Left ventricle myocardium inferior (tissue), 1 donor: ENCODE data around the gene SH3GLB2. TPM values are rescaled to one million over a fixed set of nuclear protein-coding genes. Genes with fewer than 3 reads are reported as not detected.

ENCODE experiments used
- DNase-seq: peaks from one replicate; pipeline ENCODE4 v3.0.0-alpha.2; 2020
- H3K27ac ChIP-seq: fragments of 200-600 bp; replicated peaks from 2 replicates; pipeline ENCODE4 v1.8.0; 2021
- H3K27me3 ChIP-seq: fragments of 200-600 bp; 2 replicates; pipeline ENCODE4 v1.8.0; 2021; ENCODE audit warnings: low read depth
- H3K36me3 ChIP-seq: fragments of 200-600 bp; 2 replicates; pipeline ENCODE4 v1.8.0; 2021
- H3K4me1 ChIP-seq: fragments of 200-600 bp; 2 replicates; pipeline ENCODE4 v1.8.0; 2021
- H3K4me3 ChIP-seq: fragments of 200-600 bp; 2 replicates; pipeline ENCODE4 v1.8.0; 2021; ENCODE audit warnings: mild to moderate bottlenecking, moderate library complexity
- H3K9me3 ChIP-seq: fragments of 200-600 bp; replicated peaks from 2 replicates; pipeline ENCODE4 v1.8.0; 2021
- intact Hi-C: fragments of 100-400 bp; cut with micrococcal nuclease; formaldehyde crosslinking; loops from one replicate; pipeline ENCODE4 v1.11.0; 2022
- total RNA-seq: library from RNA; stranded (reverse); fragmentation: NEBNext Ultra II Directional; extraction: Animal tissue kit (Norgen Biotek cat#: 25700); gene quantifications from one replicate; pipeline ENCODE4 v1.2.1, GENCODE V29; 2021
- TF ChIP-seq, protein P1 (sequence below): fragments of 200-600 bp; IDR thresholded peaks from 2 replicates; pipeline ENCODE4 v1.8.0; 2021; ENCODE audit warnings: antibody characterized with exemption, mild to moderate bottlenecking, borderline replicate concordance
- donor health status: DM: no; HTN: yes; CAD: no; lungs with severe emphysema.

The SH3GLB2 gene
- total RNA-seq, 1 donor from 2014 or later = 33.9 TPM

DNA sequence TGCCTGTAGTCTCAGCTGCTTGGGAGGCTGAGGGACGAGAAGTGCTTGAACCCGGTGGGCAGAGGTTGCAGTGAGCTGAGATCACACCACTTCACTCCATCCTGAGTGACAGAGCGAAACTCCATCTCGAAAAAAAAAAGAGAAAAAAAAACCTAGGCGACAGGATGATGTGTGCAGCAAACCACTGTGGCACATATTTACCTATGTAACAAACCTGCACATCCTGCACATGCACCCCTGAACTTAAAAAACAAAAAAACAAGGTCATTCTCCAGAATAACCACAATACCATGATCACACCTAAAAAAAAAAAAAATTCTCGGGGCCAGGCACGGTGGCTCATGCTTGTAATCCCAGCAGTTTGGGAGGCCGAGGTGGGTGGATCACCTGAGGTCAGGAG lies 45.3 kb upstream of the SH3GLB2 start:
- intact Hi-C loops = no loop called here
- H3K36me3 ChIP-seq = peaks cover 23% of the 10 kb centered on the region
- H3K27me3 ChIP-seq = no peaks in the 10 kb centered on the region
- H3K9me3 ChIP-seq = no peaks in the 10 kb centered on the region
- no peak overlapping the region for H3K4me3 ChIP-seq
- H3K27ac ChIP-seq = no peak overlapping the region
- H3K4me1 ChIP-seq = peaks cover 18% of the 10 kb centered on the region
- TF ChIP-seq, protein P1, sequence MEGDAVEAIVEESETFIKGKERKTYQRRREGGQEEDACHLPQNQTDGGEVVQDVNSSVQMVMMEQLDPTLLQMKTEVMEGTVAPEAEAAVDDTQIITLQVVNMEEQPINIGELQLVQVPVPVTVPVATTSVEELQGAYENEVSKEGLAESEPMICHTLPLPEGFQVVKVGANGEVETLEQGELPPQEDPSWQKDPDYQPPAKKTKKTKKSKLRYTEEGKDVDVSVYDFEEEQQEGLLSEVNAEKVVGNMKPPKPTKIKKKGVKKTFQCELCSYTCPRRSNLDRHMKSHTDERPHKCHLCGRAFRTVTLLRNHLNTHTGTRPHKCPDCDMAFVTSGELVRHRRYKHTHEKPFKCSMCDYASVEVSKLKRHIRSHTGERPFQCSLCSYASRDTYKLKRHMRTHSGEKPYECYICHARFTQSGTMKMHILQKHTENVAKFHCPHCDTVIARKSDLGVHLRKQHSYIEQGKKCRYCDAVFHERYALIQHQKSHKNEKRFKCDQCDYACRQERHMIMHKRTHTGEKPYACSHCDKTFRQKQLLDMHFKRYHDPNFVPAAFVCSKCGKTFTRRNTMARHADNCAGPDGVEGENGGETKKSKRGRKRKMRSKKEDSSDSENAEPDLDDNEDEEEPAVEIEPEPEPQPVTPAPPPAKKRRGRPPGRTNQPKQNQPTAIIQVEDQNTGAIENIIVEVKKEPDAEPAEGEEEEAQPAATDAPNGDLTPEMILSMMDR = no peak
- DNase-seq = no peak

DNA sequence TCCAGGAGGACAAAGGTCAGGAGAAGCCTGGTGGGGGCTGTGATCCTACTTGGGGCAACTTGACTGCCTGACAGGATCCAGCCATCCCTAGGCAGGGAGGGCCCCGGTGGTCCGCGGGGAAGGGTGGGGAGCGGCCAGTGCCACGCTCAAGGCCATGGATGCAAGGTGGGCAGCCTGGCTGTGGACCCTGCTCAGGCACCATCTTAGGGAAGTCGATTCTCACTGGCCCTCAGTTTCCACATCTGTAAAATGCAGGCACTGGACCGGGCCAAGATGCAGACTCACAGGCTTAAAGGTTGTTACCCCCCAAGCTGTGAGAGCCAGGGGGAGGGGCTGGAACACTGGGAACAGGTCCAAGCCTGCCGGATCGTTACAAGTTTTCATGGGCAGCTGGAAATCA lies 44.0 kb upstream of the SH3GLB2 start:
- no peak overlapping the region for H3K4me3 ChIP-seq
- intact Hi-C loops = no loop called here
- no peaks in the 10 kb centered on the region for H3K27me3 ChIP-seq
- H3K27ac ChIP-seq = no peak overlapping the region
- H3K9me3 ChIP-seq = no peaks in the 10 kb centered on the region
- no peak for DNase-seq
- peaks cover 35% of the 10 kb centered on the region for H3K36me3 ChIP-seq
- H3K4me1 ChIP-seq = peaks cover 22% of the 10 kb centered on the region
- TF ChIP-seq, protein P1 = no peak

DNA sequence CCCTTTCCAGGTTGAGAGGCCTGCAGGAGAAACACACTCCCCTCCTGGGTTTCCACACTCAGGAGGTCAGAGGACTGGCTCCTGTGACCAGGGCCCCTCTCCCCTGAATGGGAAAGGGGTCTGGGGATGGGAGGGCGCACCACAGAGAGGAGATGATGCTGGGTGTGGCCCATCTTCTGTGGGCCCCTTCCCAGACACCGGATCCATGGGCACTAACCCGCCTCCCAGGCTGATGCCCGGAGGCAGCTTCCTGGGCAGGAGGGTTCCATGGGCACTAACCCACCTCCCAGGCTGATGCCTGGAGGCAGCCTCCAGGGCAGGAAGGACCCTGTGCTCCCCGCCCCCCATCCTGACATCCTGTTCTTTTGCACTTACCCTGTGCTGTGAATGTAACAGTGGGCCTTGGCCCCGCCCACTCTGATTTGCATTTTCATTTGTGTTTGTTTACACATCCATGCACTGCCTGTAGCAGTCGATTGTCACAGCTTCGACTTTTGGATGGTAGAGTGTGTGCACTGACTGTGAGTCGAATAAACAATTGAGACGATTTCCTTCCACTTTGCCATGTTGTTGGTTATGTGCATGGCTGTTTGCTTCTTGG lies 43.5 kb upstream of the SH3GLB2 start:
- Histone ChIP-seq H3K27ac (no peak overlapping the region), H3K4me3 (no peak overlapping the region), H3K27me3 (no peaks in the 10 kb centered on the region), H3K36me3 (peaks cover 37% of the 10 kb centered on the region), H3K9me3 (no peaks in the 10 kb centered on the region), H3K4me1 (peaks cover 22% of the 10 kb centered on the region)
- intact Hi-C loops = no loop called here
- no peak for DNase-seq
- TF ChIP-seq, protein P1 = no peak

DNA sequence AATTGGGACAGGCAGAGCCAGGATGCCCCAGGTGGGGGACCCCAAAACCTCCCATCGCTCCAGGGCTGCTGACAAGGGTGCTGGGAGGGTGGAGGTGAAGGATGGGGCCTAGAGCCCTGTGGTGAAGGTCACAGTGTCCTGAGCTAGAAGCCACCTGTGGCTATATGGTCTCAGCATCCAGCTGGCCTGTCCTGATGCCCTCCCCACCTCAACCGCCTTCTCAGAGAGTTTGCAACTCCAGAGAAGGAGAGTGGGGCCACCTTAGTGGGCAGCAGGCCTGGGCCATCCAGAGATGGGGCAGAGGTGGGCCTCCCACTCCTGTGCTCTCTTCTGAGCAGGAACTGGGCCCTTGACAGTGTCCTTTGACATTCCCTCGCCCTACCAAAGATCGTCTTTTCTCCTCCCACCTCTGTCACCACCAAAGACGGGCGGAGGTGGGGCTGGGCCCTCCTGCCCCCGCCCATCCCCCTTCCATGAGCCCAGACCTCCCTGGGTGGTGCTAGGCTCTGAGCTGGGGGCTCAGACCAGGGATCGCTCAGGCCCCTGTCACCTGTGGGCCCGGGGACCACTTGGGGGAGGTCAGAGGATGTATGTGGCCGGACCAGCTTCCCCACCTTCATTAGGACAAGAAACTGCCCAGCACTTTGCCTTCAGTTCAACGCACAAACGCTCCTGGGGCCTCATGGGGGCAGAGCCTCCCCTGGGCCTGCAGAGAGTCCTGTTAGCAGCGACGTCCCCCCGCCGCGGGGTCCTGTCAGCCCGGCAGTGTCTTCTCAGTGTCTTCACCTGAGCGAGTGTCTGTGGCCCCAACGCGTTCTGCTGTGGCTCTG lies 42.8 kb upstream of the SH3GLB2 start:
- DNase-seq = no peak
- no peaks in the 10 kb centered on the region for H3K9me3 ChIP-seq
- no peaks in the 10 kb centered on the region for H3K27me3 ChIP-seq
- intact Hi-C loops = no loop called here
- TF ChIP-seq, protein P1 = no peak
- H3K27ac ChIP-seq = peak overlapping the region; percentile 92
- H3K4me1 ChIP-seq = peaks cover 22% of the 10 kb centered on the region
- H3K36me3 ChIP-seq = peaks cover 41% of the 10 kb centered on the region
- H3K4me3 ChIP-seq = no peak overlapping the region

DNA sequence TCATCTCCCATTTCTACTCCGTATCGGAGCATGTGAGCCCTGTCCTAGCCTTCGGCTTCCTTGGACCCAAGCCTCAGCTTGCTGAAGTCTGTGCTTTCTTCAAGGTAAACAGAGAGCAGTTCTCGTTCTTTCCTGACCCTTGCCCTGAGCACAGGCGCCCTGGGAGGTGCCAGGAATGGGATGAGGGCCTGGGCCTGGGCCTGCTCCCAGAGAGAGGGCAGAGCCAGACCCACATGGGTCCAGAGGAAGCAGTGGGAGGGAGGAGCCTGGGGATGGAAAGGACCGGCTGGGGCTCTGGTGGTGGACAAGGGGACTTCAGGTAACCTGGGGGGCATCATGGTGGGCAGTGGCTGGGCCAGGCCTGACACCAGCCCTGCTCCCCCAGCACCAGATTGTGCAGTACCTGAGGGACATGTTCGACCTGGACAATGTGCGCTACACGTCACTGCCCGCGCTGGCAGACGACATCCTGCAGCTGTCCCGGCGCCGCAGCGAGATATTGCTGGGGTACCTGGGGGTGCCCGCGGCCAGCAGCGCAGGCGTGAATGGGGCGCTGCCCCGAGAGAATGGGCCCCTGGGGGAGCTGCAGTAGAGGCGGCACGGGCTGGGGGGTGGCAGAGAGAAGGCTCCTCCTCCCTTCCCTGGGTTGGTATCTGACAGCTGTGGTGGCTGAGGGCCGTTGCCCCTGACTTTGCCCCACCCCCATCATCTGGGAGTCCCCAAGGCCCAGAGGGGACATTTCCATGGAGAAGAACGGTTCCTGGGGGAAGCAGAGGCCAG lies 41.9 kb upstream of the SH3GLB2 start:
- Histone ChIP-seq H3K9me3 (no peaks in the 10 kb centered on the region), H3K4me3 (peak overlapping the region; percentile 9), H3K27me3 (no peaks in the 10 kb centered on the region), H3K4me1 (peaks cover 22% of the 10 kb centered on the region), H3K27ac (peak overlapping the region; percentile 92), H3K36me3 (peaks cover 49% of the 10 kb centered on the region)
- no peak for DNase-seq
- intact Hi-C loops = no loop called here
- TF ChIP-seq, protein P1 = no peak
